Dedifferentiated amniotic fluid mesenchymal stem cell (primary cell): ENCODE measurements around the gene PRRX1.

ENCODE experiments used
- DNase-seq: peaks from one replicate; pipeline ENCODE4 v3.0.0-alpha.2; 2016; ENCODE audit errors: extremely low spot score

PRRX1 gene

DNA sequence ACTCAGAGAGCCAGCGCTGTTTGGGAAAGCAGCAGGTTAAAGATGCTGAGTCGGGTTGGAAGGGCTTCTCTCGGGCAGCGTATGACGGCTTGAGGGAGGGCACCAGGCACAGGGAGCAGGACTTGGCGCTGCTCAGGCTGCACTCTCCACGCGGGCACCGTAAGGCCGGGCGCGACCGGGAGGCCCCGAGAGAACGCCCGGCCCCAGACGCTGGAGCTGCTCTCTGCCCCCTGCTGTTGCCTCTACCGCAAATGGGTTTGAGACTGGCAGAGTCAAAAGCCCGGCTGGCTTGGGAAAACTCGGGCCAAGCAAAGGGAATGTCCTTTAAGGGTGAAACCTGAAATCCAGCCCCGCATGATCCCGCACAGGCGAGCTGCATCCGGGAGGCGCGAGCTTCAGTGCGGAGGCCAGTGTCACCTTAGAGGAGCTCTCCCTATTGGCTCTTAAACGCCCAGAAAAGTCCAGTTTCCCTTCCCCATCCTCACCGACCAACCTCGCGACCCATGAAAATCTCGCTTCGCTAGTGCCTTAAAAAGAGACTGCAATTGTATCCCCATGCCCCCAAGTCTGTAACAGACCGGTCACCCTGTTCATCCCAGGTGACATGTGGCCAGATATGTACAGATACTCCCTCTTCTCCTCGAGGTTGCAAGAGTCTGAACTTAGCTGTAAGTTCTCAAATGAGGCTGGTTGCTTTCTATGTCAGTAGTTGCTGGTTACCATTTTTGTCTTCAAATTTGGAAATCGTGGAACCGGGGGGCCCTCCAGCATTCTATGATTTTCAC is 1.1 kb downstream of the PRRX1 start:
- no peak for DNase-seq

DNA sequence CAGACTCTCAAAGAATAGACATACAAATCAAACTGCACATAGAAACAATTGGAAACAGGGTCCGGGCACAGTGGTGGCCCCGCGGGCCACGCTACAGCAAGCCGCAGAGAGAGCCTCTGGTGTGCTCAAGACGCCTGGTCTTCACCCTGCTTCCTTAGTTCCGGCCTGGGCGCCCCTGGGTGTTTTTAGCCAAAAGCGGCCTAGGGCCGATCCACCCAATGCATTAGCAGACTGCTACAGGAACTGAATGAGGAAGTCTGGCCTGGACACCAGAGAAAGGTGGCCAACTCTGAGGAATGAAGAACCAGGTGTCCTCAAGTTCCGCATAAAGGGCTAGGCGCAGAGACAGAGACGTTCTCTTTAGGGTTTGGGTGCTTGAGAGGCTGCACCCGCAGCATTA is 1.7 kb downstream of the PRRX1 start:
- no peak for DNase-seq

DNA sequence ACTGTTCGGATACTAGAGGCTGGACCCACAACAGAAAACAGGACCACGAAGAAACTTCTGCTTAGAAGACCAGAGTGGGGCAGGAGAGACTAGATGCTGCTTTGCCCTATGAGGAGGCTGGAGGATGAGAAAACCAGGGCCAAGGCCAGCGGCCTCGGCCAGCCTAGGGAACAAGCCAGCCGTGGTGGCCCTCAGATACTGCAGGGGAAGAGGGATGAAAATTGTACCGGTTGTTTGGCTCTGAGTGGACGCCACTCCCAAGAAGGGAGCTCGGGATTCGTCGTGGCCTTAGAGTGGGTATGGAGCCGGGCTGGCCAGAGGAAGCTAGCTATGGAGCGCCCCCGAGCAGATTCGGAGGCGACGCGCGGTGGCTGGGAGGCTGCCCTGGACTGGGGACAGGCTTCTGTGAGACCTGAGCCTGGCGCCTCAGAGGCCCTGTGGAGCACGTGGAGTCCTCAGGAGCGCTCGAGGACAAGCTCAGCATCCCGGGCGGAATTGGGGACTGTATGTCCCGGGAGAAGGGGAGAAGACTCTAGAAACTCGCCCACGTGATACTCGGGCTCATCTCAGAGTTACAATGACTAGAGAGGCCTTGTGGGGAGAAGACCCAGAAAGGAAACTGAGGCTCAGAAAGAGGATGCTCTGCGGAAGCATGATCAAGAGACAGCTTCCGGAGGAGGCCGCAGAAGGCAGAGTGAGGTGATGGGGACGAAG is 2.8 kb downstream of the PRRX1 start:
- no peak for DNase-seq

DNA sequence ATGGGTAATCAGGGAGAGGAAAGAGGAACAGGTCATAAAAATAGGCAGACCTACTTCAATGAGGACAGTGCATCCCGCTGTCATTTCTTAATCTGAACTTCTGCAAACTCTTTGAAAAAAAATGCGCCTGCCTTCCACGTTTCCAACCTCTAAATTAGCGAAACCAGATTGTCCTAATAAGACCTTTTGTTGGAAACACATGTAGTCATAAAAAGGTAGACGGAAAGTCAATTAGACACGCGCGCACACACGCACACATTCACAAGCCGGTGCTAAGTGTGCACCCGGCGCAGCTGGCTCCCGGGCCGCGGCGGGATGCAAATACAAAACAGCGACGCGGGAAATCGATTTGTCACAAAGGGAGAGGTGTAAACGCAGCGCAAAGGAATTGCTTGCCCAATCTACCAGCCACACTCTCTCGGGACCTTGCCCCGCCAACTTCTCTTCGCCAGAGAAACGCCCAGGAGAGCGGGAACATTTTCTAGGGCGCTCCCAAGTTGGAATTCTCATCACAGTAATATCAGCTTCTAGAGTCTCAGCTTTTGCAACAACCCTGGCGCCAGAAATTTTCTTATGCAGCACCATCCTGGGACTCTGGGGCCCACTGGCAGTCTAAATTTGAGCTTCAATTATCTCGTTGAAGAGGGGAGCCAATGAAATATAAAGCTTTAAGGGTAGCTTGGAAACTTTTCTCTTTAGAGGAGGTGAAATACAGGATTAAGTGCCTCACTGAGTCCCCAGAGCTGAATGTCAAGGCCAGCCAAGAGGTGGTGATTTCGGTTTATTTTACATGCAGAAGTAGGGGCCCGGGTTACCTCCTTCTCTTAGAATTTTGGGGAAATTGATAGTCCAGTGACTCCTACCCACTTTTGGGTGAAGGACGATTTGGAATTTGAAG is 4.5 kb downstream of the PRRX1 start:
- DNase-seq: no peak

DNA sequence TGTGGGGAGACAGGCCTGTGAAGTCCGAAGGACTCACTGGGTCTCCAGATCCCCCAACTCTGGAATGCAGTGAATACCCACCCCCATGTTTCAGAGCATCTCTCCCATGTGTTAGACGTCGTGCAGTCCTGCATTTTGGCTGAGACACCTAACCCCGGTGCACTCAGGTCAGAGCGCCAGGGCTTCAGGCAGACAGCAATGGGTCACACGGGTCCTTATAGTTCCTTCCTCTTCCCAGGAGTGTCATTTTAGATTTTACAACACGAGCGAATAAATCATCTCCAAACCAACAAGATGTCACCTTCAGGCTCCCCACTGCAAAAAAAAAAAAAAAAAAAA is 5.1 kb downstream of the PRRX1 start:
- no peak for DNase-seq

DNA sequence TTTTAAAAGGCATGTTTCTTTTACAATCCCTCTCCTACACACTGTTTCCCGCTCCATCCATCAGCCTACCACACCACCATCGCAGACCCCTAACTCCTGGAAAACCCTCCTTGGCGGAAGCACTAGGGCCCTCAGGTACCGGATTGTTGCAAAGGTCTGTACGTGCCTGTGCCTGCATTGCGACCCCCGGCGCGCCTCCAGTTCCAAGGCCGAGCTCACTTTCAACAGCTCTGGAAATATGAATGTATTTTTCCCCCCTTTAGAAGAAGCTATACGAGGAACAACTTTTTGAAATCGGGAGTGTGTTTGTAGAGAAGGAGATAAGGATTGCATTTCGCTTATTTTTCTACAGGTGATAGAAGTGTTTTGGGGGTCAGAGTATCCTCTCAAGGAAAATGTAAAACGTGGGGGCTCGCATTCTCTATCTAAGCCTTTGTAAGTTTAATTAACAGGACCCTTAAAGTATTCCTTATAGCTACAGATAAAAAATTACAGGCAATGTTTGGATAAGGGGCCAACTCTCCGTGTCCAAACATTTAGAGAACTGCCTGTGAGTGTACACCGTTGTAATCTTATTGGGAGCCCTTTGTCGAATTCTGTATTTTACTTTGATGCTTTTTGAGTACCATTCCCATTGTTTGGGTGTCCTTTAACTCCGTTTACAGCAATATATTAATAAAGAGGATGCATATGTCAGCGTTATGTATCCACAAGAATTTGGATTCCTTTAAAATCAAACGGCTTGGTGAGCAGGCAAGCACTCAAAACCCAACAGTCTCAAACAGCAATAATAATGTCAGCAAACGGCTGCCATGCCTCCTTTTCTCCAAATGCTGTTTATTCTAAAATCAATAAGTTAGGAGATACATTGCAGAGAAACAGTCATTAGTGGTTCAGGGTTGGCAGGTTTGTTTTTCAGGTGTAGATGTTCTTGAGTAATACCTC is 5.9 kb downstream of the PRRX1 start:
- no peak for DNase-seq

DNA sequence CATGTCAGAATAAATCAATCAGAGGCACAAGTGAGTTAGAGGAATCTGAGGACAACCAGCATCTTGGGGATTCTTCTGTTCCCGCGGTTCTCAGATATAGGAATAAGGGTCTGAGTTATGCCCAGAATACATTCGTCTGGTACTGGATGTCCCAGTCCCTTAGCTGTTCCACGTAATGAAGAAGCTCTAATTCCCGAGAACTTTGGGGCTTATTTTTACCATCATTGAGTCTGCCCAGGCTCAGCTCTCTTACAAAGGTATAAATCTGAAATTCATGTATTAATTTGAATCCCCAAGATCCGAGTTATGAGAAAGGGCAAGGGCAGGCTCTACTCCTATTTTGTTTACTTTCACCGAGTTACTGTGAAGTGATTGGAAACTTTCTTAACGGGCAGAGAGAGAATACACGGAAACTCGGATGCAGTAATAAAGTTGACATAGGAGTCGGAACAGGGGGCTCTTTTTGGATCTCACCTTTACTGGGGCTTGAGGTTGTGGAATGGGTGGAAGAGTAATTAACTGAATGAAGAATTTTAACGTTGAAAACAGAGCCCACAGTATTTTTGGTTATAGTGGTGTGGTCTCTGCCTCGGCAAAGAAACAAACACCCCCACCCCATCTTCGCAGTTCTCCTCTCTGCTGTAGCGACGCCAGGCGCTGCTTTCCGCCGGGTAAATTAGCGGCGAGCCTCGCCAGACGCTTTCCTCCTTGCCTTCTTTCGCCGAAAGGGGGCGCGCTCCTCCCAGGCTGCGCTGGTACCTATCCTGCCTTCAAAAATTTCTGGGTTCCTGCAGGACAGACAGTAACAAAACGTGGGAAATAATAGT is 7.1 kb downstream of the PRRX1 start:
- peak; percentile 67 for DNase-seq

DNA sequence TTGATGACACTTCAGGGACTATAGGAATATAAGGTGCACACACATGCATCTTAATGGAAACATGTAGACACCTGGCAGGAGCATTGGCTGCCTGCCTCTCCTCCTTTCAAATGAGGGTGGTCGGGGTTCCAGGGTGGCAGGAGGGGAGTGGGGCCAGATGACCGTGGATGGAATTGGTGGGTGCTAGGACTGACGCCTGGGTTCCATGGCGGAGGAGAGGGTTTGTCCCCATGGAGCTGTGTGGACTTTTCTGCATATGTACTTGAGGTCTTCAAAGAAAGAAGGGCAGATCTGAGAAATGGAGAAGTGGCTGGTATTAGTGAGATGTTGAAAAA is 7.7 kb downstream of the PRRX1 start:
- DNase-seq: no peak

DNA sequence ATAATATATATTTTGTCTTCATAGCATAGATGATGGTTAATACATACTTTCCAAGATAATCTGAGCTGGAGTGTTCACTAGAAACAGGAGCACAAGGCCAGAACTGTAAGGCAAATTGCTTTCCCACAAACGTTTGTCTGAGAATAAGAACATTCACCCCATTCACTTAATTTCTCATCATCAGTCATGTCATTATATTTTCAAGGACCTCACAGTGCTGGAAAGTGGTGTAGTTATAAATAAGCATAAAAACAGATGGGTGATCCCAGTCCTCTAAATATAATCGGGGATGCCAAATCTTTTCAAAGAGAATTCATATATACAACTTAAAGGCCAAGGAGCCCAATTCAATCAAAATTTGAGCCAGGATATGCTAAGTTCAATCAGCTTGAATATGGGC is 8.4 kb downstream of the PRRX1 start:
- DNase-seq: no peak

DNA sequence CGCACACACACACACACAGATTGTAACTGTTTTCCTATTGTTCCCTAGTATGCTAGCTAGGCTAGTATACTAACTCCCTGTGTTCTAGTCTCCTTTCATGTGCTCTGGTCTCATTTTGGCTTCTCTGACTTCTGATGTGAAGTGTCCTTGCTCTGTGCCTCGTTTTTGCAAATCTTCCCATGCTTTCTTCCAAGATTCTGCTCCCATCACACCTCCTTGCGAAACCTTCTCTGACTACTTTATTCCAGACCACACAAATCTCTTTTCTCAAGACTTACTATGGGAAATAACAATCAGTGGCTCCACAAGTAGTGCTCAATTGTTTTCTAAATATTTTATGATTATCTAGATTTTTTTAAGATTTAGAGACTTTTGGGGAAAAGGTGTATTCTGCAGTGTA is 10.3 kb downstream of the PRRX1 start:
- peak; percentile 14 for DNase-seq

DNA sequence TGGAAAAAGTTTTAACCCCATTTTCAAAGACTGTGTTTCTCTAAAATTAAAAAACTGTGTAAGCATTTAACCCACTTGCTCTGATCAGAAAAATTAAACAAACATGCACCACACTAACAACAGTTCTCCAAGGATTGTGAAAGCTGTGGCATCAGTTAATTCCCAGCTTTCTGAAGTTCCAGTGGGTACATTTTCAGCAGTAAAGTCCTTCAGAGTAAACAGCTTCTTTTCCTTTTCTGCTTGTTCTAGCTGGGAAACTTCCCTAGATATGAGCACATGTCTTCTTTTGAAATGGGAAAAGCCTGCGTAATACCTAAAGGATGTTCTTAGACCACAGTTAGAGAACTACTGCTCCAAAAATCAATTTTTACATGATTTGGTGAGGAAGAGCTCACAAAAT is 11.1 kb downstream of the PRRX1 start:
- peak; percentile 14 for DNase-seq

DNA sequence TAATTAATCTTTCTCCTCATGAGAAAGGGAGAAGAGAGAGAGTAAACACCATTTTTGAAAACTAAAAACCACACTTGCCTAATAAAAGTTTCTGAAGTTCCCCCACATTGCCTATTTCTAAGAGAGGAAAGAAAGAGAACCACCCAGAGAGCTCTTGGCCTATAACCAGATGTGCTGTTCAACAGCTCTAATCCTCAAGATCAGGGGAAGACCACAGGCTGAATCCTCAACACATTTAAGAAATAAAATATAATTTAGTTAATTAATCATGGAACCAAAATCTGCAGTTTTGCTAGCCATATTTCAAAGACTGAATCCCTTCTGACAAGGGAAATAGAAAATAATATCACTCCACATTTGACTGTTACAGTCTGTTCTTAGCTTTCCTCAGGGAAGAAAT is 11.9 kb downstream of the PRRX1 start:
- no peak for DNase-seq

DNA sequence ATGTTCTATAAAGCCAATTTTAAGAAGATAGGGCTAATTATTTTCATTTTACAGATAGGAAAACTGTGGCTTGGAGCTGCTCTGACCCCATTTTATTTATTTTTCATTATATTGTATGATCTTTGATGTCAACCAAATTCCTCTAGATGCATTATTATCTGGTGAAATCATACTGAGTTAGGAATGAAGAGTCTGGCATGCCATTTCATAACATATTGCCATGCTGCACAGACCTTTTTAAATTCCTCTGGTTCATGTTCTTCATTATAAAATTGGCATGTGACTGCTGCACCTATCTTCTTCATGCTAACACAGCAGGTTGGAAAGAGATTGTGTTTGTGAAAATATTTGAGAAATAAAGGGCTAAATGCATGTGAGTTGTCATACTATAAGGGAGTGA is 12.7 kb downstream of the PRRX1 start:
- DNase-seq: peak; percentile 63

DNA sequence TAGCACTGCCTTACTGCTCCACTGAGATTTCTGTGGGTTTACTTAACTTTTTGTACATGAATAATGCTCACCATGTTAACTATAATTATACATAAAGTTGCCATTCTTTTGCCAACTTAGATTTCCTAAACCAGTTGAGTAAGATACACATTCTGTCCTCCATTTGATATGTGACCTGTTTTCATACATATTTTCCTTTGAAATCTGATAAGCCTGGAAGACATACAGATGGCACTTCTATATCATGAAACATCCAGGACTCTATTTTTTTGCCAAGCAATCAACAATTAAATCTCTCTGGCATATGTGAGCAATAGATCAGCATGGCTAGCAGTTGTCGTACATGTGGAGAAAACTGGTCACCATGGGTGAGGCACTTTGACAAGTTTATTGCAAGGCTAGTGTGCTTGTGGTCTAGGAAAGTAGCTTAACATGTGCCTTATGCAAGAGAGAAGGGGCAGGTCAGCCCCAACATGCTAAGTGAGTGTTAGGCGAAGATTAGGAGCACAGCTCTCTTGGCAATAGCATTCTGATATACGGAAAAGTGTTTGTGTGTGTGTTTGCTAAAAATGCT is 14.2 kb downstream of the PRRX1 start:
- DNase-seq: no peak

DNA sequence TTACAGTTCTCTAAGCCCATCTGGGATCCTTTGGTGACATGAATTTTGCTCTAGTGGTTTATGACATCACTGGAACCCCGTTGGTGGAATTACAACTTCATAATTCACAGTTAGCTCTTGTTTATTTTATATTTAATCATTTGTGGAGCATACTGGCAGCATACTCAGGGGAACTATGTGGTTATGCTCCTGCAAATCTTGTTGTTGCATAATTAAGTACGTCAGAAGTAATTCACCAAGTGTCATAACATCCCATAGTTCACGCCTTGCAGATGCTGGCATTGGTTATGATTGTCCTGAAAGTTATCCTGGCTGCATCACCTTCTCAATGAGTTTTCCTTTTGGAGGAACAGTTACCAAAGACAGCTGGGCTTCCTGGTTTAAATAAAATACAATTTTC is 16.5 kb downstream of the PRRX1 start:
- DNase-seq: no peak

DNA sequence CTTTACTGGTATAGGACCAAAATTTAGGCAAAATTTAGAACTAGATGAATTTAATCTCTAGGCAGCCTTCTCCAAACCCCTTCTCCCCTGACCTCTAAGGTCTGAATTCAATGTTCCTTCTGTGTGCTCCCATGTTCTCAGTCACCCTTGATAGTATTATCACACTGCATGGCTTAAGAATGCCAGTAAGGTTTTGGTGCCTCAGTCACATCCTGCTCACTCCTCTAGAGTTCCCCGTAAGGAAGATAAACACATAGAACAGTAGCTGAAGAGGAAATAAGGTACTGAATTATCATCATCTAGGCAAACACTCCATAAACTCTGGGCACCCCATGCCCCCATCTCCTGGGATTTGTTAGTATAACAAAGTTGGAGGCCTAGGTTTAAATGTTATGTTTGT is 18.2 kb downstream of the PRRX1 start:
- no peak for DNase-seq

DNA sequence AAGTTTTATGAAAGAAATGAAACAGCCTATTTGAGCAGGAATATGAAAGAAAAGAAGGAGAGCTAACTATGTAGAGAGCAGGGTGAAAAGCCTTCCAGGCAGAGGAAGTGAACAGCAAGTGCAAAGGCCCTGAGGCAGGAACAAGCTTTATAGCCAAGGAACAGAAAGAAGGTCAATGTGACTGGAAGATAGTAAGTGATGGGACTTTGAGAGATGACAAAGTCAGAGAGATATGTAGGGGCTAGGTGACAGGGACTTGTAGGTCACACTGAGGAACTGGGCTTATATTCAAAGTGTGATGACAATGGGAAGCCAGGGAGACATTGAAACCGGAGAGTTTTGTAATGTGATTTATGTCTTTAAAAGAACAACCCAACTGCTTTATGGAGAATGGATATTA is 18.9 kb downstream of the PRRX1 start:
- DNase-seq: no peak

DNA sequence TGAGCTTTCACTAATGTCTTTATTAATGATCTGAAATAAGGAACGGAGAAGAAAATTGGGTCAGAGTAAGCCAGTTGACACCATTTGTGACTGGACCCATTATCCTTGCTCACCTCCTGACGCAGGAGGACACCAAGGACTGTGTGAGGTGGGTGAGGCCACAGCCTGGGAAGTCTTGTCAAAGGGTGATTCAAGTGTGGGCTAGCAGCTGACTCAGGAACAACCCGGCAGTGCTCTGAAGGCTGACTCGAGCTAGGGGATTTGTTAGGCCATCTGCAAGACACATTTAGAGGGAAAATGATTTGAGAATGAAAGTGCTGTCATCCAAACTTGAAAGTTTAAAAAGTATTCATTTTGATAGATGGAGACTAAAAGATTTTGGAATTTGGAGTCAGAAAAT is 21.2 kb downstream of the PRRX1 start:
- DNase-seq: no peak

DNA sequence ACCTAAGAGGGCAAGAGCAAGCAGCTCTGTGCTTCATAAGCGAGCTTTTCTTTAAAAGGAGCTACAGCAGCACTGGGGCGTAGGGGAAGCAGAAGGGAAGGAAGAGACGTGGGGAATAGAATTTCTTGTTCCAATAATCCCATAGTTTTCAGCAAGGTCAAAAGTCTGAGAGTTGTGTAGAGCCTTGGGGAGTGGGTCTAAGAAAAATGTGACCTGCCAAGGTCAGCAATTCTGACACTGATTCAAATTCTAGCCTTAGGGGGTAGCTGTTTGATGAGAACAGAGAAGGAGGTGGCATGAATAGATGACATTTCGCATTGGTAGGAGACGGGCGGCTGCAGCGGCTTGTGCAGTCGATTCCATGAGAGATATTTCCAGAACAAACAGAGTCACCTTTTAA is 22.4 kb downstream of the PRRX1 start:
- no peak for DNase-seq

DNA sequence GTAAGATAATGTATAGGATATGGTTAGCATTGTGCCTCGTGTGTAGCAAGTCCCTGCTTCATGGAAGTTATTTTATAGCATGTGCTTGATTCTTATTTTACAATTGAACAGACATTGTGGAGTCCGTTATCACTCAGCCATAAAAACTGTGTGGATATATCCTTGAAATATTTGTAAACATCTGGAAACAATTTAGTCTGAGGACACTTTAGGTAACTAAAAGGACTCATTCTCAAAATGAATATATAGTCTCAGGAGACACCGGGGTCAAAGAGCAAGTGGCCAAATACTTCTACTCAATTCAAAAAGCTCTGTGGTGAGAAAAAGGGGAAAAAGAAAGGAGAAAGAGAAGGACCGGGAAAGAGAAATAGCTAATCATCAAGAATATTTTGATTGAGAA is 23.7 kb downstream of the PRRX1 start:
- no peak for DNase-seq
